Neural progenitor cell (in vitro differentiated cells): ENCODE data around the gene RAB3A. TPM values are rescaled to one million over a fixed set of nuclear protein-coding genes. Genes with fewer than 3 reads are reported as not detected.

Source experiments
- DNase-seq: peaks from one replicate; pipeline ENCODE4 v3.0.0-alpha.2; 2016; ENCODE audit warnings: low spot score
- H2AFZ ChIP-seq: fragments of 200-600 bp; sonication (generic); replicated peaks from 2 replicates; pipeline ENCODE4 v1.6.1; 2016; ENCODE audit warnings: antibody characterized with exemption
- H3F3A ChIP-seq: fragments of 200-600 bp; sonication (generic); 2 replicates; pipeline ENCODE4 v1.6.1; 2016; ENCODE audit warnings: antibody characterized with exemption, low read depth
- H3K27ac ChIP-seq: fragments of 200-600 bp; sonication (generic); 2 replicates; pipeline ENCODE4 v1.5.1; 2016; ENCODE audit warnings: mild to moderate bottlenecking
- H3K27me3 ChIP-seq: fragments of 200-600 bp; sonication (generic); 2 replicates; pipeline ENCODE4 v1.6.1; 2016; ENCODE audit warnings: mild to moderate bottlenecking, moderate library complexity
- H3K36me3 ChIP-seq: fragments of 200-600 bp; sonication (generic); 2 replicates; pipeline ENCODE4 v1.5.1; 2016
- H3K4me1 ChIP-seq: fragments of 200-600 bp; sonication (generic); 2 replicates; pipeline ENCODE4 v1.6.1; 2016; ENCODE audit warnings: mixed run types
- H3K4me2 ChIP-seq: fragments of 200-600 bp; sonication (generic); 2 replicates; pipeline ENCODE4 v1.6.1; 2016
- H3K4me3 ChIP-seq: fragments of 200-600 bp; sonication (generic); 2 replicates; pipeline ENCODE4 v1.5.1; 2016
- H3K79me2 ChIP-seq: fragments of 200-600 bp; sonication (generic); 2 replicates; pipeline ENCODE4 v1.6.1; 2016; ENCODE audit warnings: low read depth
- H3K9ac ChIP-seq: fragments of 200-600 bp; sonication (generic); 2 replicates; pipeline ENCODE4 v1.6.1; 2016
- H3K9me3 ChIP-seq: fragments of 200-600 bp; sonication (generic); 2 replicates; pipeline ENCODE4 v1.5.1; 2016; ENCODE audit warnings: low read depth
- H4K20me1 ChIP-seq: fragments of 200-600 bp; sonication (generic); 2 replicates; pipeline ENCODE4 v1.6.1; 2016; ENCODE audit warnings: low read depth
- H3K27ac Mint-ChIP-seq: 3 replicates; pipeline ENCODE4 v1.8.0; 2021; ENCODE audit warnings: mixed read lengths
- H3K27me3 Mint-ChIP-seq: 2 replicates; pipeline ENCODE4 v1.8.0; 2022; ENCODE audit warnings: low read depth, mild to moderate bottlenecking, inconsistent platforms, moderate library complexity, mixed read lengths; ENCODE audit not compliant: insufficient read depth
- H3K36me3 Mint-ChIP-seq: 3 replicates; pipeline ENCODE4 v1.8.0; 2021; ENCODE audit warnings: mixed read lengths
- H3K4me1 Mint-ChIP-seq: 3 replicates; pipeline ENCODE4 v1.8.0; 2021; ENCODE audit warnings: mixed read lengths
- H3K4me3 Mint-ChIP-seq: 3 replicates; pipeline ENCODE4 v1.8.0; 2021; ENCODE audit warnings: mild to moderate bottlenecking, moderate library complexity, mixed read lengths
- H3K9me3 Mint-ChIP-seq: 3 replicates; pipeline ENCODE4 v1.8.0; 2020; ENCODE audit warnings: mixed read lengths
- EZH2 ChIP-seq: fragments of 200-600 bp; sonication (generic); IDR thresholded peaks from 2 replicates; pipeline ENCODE4 v1.6.1; 2017; ENCODE audit warnings: antibody characterized with exemption, mild to moderate bottlenecking, moderate library complexity
- EZH2phosphoT487 ChIP-seq: fragments of 200-600 bp; sonication (generic); IDR thresholded peaks from 2 replicates; pipeline ENCODE4 v1.6.1; 2017; ENCODE audit warnings: antibody characterized with exemption
- total RNA-seq: library from RNA; depleted of rRNA; stranded (reverse); fragments of >200 nt; gene quantifications from 2 replicates; pipeline ENCODE4 v1.2.3, GENCODE V29; 2015; ENCODE audit warnings: low replicate concordance
- TF ChIP-seq, protein P1 (sequence below): fragments of 200-600 bp; sonication (generic); IDR thresholded peaks from 2 replicates; pipeline ENCODE4 v1.5.1; 2017; ENCODE audit warnings: antibody characterized with exemption, mild to moderate bottlenecking

The RAB3A gene
- total RNA-seq, 1 donor from 2014 or later = 1.1 TPM

- DNase-seq = peak; percentile 76
Observed at GRCh38 chr19:18173572-18174288, 30.1 kb downstream of the RAB3A start, which contains the start of gene IFI30. TSS of gene IFI30 (plus strand) at chr19:18173813. CDS start at chr19:18173842, 29 bp downstream.

DNA sequence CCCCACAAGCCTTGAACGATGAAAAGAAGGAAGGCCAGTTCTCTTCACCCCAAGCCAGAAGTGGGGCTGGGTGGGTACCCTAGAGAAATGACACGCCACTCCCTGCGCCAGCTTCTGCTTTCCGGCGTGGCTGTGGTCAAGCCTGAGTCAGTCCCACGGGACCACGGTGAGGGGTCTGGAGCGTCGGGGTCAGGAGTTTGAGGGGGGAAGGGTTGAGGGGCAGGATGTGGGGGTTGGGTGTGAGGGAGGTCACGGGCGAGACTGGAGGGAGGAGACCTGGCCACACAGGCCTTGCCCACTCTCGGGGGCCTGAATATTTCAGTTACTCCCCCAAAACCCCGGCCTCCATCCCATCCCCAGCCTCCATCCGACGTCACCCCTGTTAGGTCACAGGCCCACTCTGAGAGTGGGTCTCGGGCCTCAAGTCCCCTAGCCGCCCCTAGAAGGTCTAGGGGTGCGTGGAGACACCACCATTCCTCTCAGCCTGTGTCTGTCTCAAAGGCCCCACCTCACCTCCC, 30.7 kb downstream of the RAB3A start:
- Histone ChIP-seq H2AFZ (peak overlapping the region; percentile 77), H3K36me3 (no peaks in the 10 kb centered on the region), H3K9ac (no peak overlapping the region), H3K4me1 (no peaks in the 10 kb centered on the region), H4K20me1 (no peaks in the 10 kb centered on the region), H3K4me2 (peak overlapping the region; percentile 95), H3K27me3 (peaks cover 30% of the 10 kb centered on the region), H3K27ac (no peak overlapping the region), H3K4me3 (no peak overlapping the region), H3F3A (peaks cover 17% of the 10 kb centered on the region), H3K79me2 (no peaks in the 10 kb centered on the region), H3K9me3 (no peaks in the 10 kb centered on the region)
- TF ChIP-seq EZH2 = no peak
- TF ChIP-seq, protein P1, sequence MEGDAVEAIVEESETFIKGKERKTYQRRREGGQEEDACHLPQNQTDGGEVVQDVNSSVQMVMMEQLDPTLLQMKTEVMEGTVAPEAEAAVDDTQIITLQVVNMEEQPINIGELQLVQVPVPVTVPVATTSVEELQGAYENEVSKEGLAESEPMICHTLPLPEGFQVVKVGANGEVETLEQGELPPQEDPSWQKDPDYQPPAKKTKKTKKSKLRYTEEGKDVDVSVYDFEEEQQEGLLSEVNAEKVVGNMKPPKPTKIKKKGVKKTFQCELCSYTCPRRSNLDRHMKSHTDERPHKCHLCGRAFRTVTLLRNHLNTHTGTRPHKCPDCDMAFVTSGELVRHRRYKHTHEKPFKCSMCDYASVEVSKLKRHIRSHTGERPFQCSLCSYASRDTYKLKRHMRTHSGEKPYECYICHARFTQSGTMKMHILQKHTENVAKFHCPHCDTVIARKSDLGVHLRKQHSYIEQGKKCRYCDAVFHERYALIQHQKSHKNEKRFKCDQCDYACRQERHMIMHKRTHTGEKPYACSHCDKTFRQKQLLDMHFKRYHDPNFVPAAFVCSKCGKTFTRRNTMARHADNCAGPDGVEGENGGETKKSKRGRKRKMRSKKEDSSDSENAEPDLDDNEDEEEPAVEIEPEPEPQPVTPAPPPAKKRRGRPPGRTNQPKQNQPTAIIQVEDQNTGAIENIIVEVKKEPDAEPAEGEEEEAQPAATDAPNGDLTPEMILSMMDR = no peak
- no peak for TF ChIP-seq EZH2phosphoT487
- H3K27me3 Mint-ChIP-seq = peaks cover 28% of the 10 kb centered on the region
- H3K9me3 Mint-ChIP-seq = peaks cover 2% of the 10 kb centered on the region
- no peak for DNase-seq
- peaks cover 5% of the 10 kb centered on the region for H3K4me1 Mint-ChIP-seq
- peaks cover under 1% of the 10 kb centered on the region for H3K36me3 Mint-ChIP-seq
- H3K27ac Mint-ChIP-seq = no peak overlapping the region
- peak overlapping the region; percentile 38 for H3K4me3 Mint-ChIP-seq

More at GRCh38 chr19:18173572-18174288, 30.1 kb downstream of the RAB3A start, which contains the start of gene IFI30:
- H4K20me1 ChIP-seq = no peaks in the 10 kb centered on the region
- Mint-ChIP-seq H3K27ac (no peak within 1 kb of the TSS), H3K4me1 (peaks cover 5% of the 10 kb centered on the region), H3K36me3 (no peaks in the 10 kb centered on the region), H3K4me3 (peak within 1 kb of the TSS; percentile 77), H3K27me3 (peaks cover 27% of the 10 kb centered on the region), H3K9me3 (peaks cover 2% of the 10 kb centered on the region)
- TF ChIP-seq EZH2 (peak; percentile 66), EZH2phosphoT487 (peak; percentile 28)
- TF ChIP-seq, protein P1 = no peak
- H3K4me1 ChIP-seq = no peaks in the 10 kb centered on the region
- no peaks in the 10 kb centered on the region for H3K79me2 ChIP-seq
- H2AFZ ChIP-seq = peak within 1 kb of the TSS; percentile 77
- peaks cover 30% of the 10 kb centered on the region for H3K27me3 ChIP-seq
- H3K4me2 ChIP-seq = peak within 1 kb of the TSS; percentile 95
- no peak within 1 kb of the TSS for H3K9ac ChIP-seq
- H3F3A ChIP-seq = peaks cover 17% of the 10 kb centered on the region
- no peak within 1 kb of the TSS for H3K27ac ChIP-seq
- H3K4me3 ChIP-seq = peak within 1 kb of the TSS; percentile 48
- H3K36me3 ChIP-seq = no peaks in the 10 kb centered on the region
- no peaks in the 10 kb centered on the region for H3K9me3 ChIP-seq

GRCh38 chr19:18172331-18173053, 31.4 kb downstream of the RAB3A start:
- Histone ChIP-seq H2AFZ (no peak overlapping the region), H3K36me3 (no peaks in the 10 kb centered on the region), H3K4me1 (no peaks in the 10 kb centered on the region), H3K79me2 (no peaks in the 10 kb centered on the region), H3F3A (peaks cover 17% of the 10 kb centered on the region), H4K20me1 (no peaks in the 10 kb centered on the region), H3K4me2 (no peak overlapping the region), H3K4me3 (no peak overlapping the region), H3K27ac (no peak overlapping the region), H3K27me3 (peaks cover 30% of the 10 kb centered on the region), H3K9ac (no peak overlapping the region), H3K9me3 (no peaks in the 10 kb centered on the region)
- TF ChIP-seq, protein P1 = no peak
- TF ChIP-seq EZH2phosphoT487 = no peak
- TF ChIP-seq EZH2 = no peak
- peaks cover 2% of the 10 kb centered on the region for H3K9me3 Mint-ChIP-seq
- peaks cover 3% of the 10 kb centered on the region for H3K36me3 Mint-ChIP-seq
- H3K4me3 Mint-ChIP-seq = peak overlapping the region; percentile 38
- H3K27me3 Mint-ChIP-seq = peaks cover 29% of the 10 kb centered on the region
- no peak overlapping the region for H3K27ac Mint-ChIP-seq
- DNase-seq = no peak
- H3K4me1 Mint-ChIP-seq = peaks cover 5% of the 10 kb centered on the region
